SK-N-SH (cell line): Measurements from ENCODE around the gene PDZD2. TPM values are rescaled to one million over a fixed set of nuclear protein-coding genes. Genes with fewer than 3 reads are reported as not detected.

Experiments
- CTCF ChIA-PET: fragments of 300-600, 350-600 bp; formaldehyde crosslinking; extraction: SDS; loops from one replicate; lab custom pipeline; 2021; lab: Yijun Ruan, JAX
- POLR2A ChIA-PET: fragments of 350-600 bp; sonication (Branson Sonifier 250); formaldehyde crosslinking; extraction: SDS; loops from one replicate; lab custom pipeline; 2020; ENCODE audit warnings: antibody characterized with exemption, inconsistent platforms; lab: Yijun Ruan, JAX
- DNase-seq: peaks from one replicate; pipeline ENCODE4 v3.0.0; 2012
- H2AFZ ChIP-seq: fragments of 200-600 bp; sonication (generic); 2 replicates; pipeline ENCODE4 v1.8.1; 2016; ENCODE audit warnings: antibody characterized with exemption, mild to moderate bottlenecking, low read depth
- H3F3A ChIP-seq: fragments of 200-600 bp; sonication (generic); replicated peaks from 2 replicates; pipeline ENCODE3; 2016; ENCODE audit warnings: antibody characterized with exemption, mild to moderate bottlenecking; ENCODE audit not compliant: insufficient read depth
- H3K27ac ChIP-seq, 2 experiments: fragments of 200-500 bp in 1 of 2; fragments of 200-600 bp in 1 of 2; sonication (Bioruptor generic) in 1 of 2; sonication (generic), shearing (Covaris generic) in 1 of 2; 2 replicates each; pipeline versions ENCODE4 v1.5.1 to v1.6.1; 2014 to 2016; ENCODE audit warnings: low read depth in 2 of 2, inconsistent platforms in 1 of 2, low read length in 1 of 2, mild to moderate bottlenecking in 1 of 2, mixed read lengths in 1 of 2
- H3K27me3 ChIP-seq: fragments of 200-600 bp; sonication (generic), shearing (Covaris generic); 2 replicates; pipeline ENCODE4 v1.6.1; 2016; ENCODE audit warnings: mixed run types; ENCODE audit not compliant: insufficient read depth
- H3K36me3 ChIP-seq, 2 experiments: fragments of 200-500 bp in 1 of 2; fragments of 200-600 bp in 1 of 2; sonication (Bioruptor generic) in 1 of 2; sonication (generic) in 1 of 2; replicated peaks in 1 of 2; 2 replicates each; pipeline versions ENCODE3 to v1.5.1; 2014 to 2016; ENCODE audit warnings: low read length in 1 of 2, mild to moderate bottlenecking in 1 of 2; ENCODE audit not compliant: insufficient read depth in 2 of 2, control insufficient read depth in 1 of 2
- H3K4me1 ChIP-seq, 2 experiments: fragments of 200-500 bp in 1 of 2; fragments of 200-600 bp in 1 of 2; sonication (Bioruptor generic) in 1 of 2; sonication (generic), shearing (Covaris generic) in 1 of 2; 2 replicates each; pipeline versions ENCODE4 v1.5.1 to v1.6.1; 2014 to 2016; ENCODE audit warnings: low read depth in 1 of 2, low read length in 1 of 2, mixed run types in 1 of 2; ENCODE audit not compliant: insufficient read depth in 2 of 2, control insufficient read depth in 1 of 2
- H3K4me2 ChIP-seq: fragments of 200-600 bp; sonication (generic), shearing (Covaris generic); 2 replicates; pipeline ENCODE4 v1.6.1; 2017; ENCODE audit warnings: mixed run types
- H3K4me3 ChIP-seq, 2 experiments: fragments of 200-500 bp in 1 of 2; fragments of 200-600 bp in 1 of 2; sonication (Bioruptor generic) in 1 of 2; sonication (generic), shearing (Covaris generic) in 1 of 2; 2 replicates each; pipeline versions ENCODE4 v1.5.1 to v1.8.1; 2014 to 2016; ENCODE audit warnings: low read depth in 2 of 2, inconsistent platforms in 1 of 2, low read length in 1 of 2, mild to moderate bottlenecking in 1 of 2, mixed read lengths in 1 of 2, moderate library complexity in 1 of 2
- H3K79me2 ChIP-seq: fragments of 200-600 bp; sonication (generic); 2 replicates; pipeline ENCODE4 v1.8.1; 2017; ENCODE audit warnings: mild to moderate bottlenecking; ENCODE audit not compliant: insufficient read depth
- H3K9ac ChIP-seq: fragments of 200-600 bp; sonication (generic); 2 replicates; pipeline ENCODE4 v1.6.1; 2017; ENCODE audit warnings: mixed run types
- H3K9me2 ChIP-seq: fragments of 200-600 bp; sonication (generic); 2 replicates; pipeline ENCODE4 v1.6.1; 2017; ENCODE audit warnings: mixed run types
- H3K9me3 ChIP-seq: fragments of 200-600 bp; sonication (generic); 2 replicates; pipeline ENCODE4 v1.6.1; 2017; ENCODE audit warnings: mixed run types, mild to moderate bottlenecking, moderate library complexity
- H4K20me1 ChIP-seq: fragments of 200-600 bp; sonication (generic); 2 replicates; pipeline ENCODE4 v1.6.1; 2017; ENCODE audit warnings: mild to moderate bottlenecking, mixed run types; ENCODE audit not compliant: insufficient read depth
- CHD2 ChIP-seq: fragments of 150-350 bp; IDR thresholded peaks from 2 replicates; pipeline ENCODE4 v1.6.1; 2018; ENCODE audit warnings: low read length; ENCODE audit not compliant: partially characterized antibody
- CTCF ChIP-seq: fragments of 200-600 bp; sonication (generic); IDR thresholded peaks from 2 replicates; pipeline ENCODE4 v1.6.1; 2017; ENCODE audit warnings: antibody characterized with exemption, mild to moderate bottlenecking, moderate library complexity
- ELF1 ChIP-seq: IDR thresholded peaks from 2 replicates; pipeline ENCODE4 v1.4.0; 2012
- EP300 ChIP-seq, 2 experiments: IDR thresholded peaks; 2 replicates each; pipeline versions ENCODE4 v1.4.0 to v1.6.1; 2012; ENCODE audit warnings: borderline replicate concordance in 1 of 2, low read depth in 1 of 2, low read length in 1 of 2
- FOSL2 ChIP-seq: IDR thresholded peaks from 2 replicates; pipeline ENCODE4 v1.4.0; 2012; ENCODE audit warnings: low read depth, mild to moderate bottlenecking, moderate library complexity, borderline replicate concordance
- FOXM1 ChIP-seq: IDR thresholded peaks from 2 replicates; pipeline ENCODE4 v1.4.0; 2012; ENCODE audit warnings: low read depth, mild to moderate bottlenecking
- GABPA ChIP-seq: IDR thresholded peaks from 2 replicates; pipeline ENCODE4 v1.4.0; 2012; ENCODE audit warnings: low read depth, mild to moderate bottlenecking
- IRF3 ChIP-seq: fragments of 150-350 bp; IDR thresholded peaks from 2 replicates; pipeline ENCODE4 v1.6.1; 2016; ENCODE audit warnings: mild to moderate bottlenecking, low read depth, low read length
- NRF1 ChIP-seq: IDR thresholded peaks from 2 replicates; pipeline ENCODE4 v1.6.1; 2012; ENCODE audit warnings: low read depth, mild to moderate bottlenecking, low read length
- POLR2AphosphoS5 ChIP-seq: IDR thresholded peaks from 2 replicates; pipeline ENCODE4 v1.6.1; 2012; ENCODE audit warnings: low read depth, low read length
- RCOR1 ChIP-seq: fragments of 150-350 bp; IDR thresholded peaks from 2 replicates; pipeline ENCODE4 v1.6.1; 2017; ENCODE audit warnings: antibody characterized with exemption, low read length
- REST ChIP-seq: IDR thresholded peaks from 2 replicates; pipeline ENCODE4 v1.6.1; 2012; ENCODE audit warnings: mild to moderate bottlenecking, low read depth, low read length, moderate library complexity
- SIN3A ChIP-seq: IDR thresholded peaks from 2 replicates; pipeline ENCODE4 v1.6.1; 2012; ENCODE audit warnings: low read depth, mild to moderate bottlenecking, low read length, moderate library complexity, borderline replicate concordance
- TCF12 ChIP-seq: IDR thresholded peaks from 2 replicates; pipeline ENCODE4 v1.4.0; 2012
- USF2 ChIP-seq: fragments of 150-350 bp; IDR thresholded peaks from 2 replicates; pipeline ENCODE4 v1.6.1; 2017; ENCODE audit warnings: antibody characterized with exemption, low read length, low read depth, borderline replicate concordance
- WGBS: methylation state at CpG from one replicate; pipeline ENCODE4 v1.1.6; 2017; ENCODE audit warnings: low lambda C conversion rate; 5-methylcytosine and 5-hydroxymethylcytosine counted together
- polyA plus RNA-seq, 3 experiments: library from polyadenylated mRNA; depleted of rRNA; stranded (reverse); fragments of >200 nt; gene quantifications; 2 replicates each; pipeline ENCODE4 v1.2.3, GENCODE V29; 2012

PDZD2 gene
- polyA plus RNA-seq, 1 of the 3 experiments (the other 2 are of a cell fraction): 0.13 TPM

GRCh38 chr5:31844622-31845345 lies 205.9 kb downstream of the PDZD2 start (continued):
- TF ChIP-seq CHD2 (no peak), RCOR1 (no peak), SIN3A (no peak), FOXM1 (no peak), ELF1 (no peak)

GRCh38 chr5:31845361-31845760 lies 206.4 kb downstream of the PDZD2 start:
- Histone ChIP-seq H3K27me3 (no peaks in the 10 kb centered on the region; the same call in 1 of the 2 replicates), H3K79me2 (no peaks in the 10 kb centered on the region), H3K4me2 (no peak overlapping the region), H3K9ac (no peak overlapping the region), H4K20me1 (no peaks in the 10 kb centered on the region), H3K27ac (no peak overlapping the region), H3K9me3 (no peaks in the 10 kb centered on the region), H3F3A (no peaks in the 10 kb centered on the region), H3K4me1 (peaks cover 0 to 15% of the 10 kb centered on the region in 2 experiments; a peak in 2 of 4 replicates), H3K9me2 (no peaks in the 10 kb centered on the region), H3K36me3 (no peaks in the 10 kb centered on the region), H3K4me3 (no peak overlapping the region), H2AFZ (no peak overlapping the region)
- WGBS: 43% methylated on average over 3 of the region's 3 CpGs
- POLR2A ChIA-PET: no interaction called here
- DNase-seq: no peak
- TF ChIP-seq IRF3 (no peak), NRF1 (no peak), POLR2AphosphoS5 (no peak), FOXM1 (no peak), CHD2 (no peak), REST (no peak), EP300 (IDR thresholded peaks at IDR 0.05; ENCODE audit: borderline replicate concordance in 1 of 2, low read depth in 1 of 2, low read length in 1 of 2) (no peak), TCF12 (no peak), USF2 (no peak), CTCF (no peak), FOSL2 (no peak), GABPA (no peak)
- CTCF ChIA-PET: interaction anchor here (0.7 to 4.7 kb wide), 4 partner anchors 20 to 247 kb away, joined by 3 to 24 read pairs (median 7); no protein-coding TSS in a partner anchor
